Loucy (cell line): ENCODE results near the gene ANKLE2.

ENCODE experiments used
- CTCF ChIP-seq: fragments of 200-600 bp; sonication (generic); conservative IDR thresholded peaks from 2 replicates; pipeline ENCODE4 v1.5.1; 2014; ENCODE audit warnings: mild to moderate bottlenecking, antibody characterized with exemption, low read length
- EZH2phosphoT487 ChIP-seq: fragments of 200-600 bp; IDR thresholded peaks from 2 replicates; pipeline ENCODE4 v1.6.1; 2018; ENCODE audit warnings: antibody characterized with exemption, mild to moderate bottlenecking, moderate library complexity, borderline replicate concordance

- TF ChIP-seq CTCF (no peak), EZH2phosphoT487 (no peak)
These were observed 40.9 kb downstream of the ANKLE2 start for GRCh38 chr12:132720606-132721345.
